Testis (tissue), 2 donors: ENCODE measurements around the gene MYBBP1A.
A peak's percentile ranks its signal among the peaks of the same experiment; 100 is the strongest.

Experiments
- CTCF ChIP-seq, 3 experiments: fragments of 450-650 bp in 2 of 3; fragments of 200-600 bp in 1 of 3; sonication (generic) in 1 of 3; IDR thresholded peaks; one replicate each; pipeline ENCODE4 v1.5.1; 2016 to 2019; ENCODE audit warnings: antibody characterized with exemption in 3 of 3, mild to moderate bottlenecking in 2 of 3, moderate library complexity in 1 of 3
- POLR2A ChIP-seq: fragments of 450-650 bp; IDR thresholded peaks from one replicate; pipeline ENCODE4 v1.6.1; 2017; ENCODE audit warnings: antibody characterized with exemption, mild to moderate bottlenecking, moderate library complexity

DNA sequence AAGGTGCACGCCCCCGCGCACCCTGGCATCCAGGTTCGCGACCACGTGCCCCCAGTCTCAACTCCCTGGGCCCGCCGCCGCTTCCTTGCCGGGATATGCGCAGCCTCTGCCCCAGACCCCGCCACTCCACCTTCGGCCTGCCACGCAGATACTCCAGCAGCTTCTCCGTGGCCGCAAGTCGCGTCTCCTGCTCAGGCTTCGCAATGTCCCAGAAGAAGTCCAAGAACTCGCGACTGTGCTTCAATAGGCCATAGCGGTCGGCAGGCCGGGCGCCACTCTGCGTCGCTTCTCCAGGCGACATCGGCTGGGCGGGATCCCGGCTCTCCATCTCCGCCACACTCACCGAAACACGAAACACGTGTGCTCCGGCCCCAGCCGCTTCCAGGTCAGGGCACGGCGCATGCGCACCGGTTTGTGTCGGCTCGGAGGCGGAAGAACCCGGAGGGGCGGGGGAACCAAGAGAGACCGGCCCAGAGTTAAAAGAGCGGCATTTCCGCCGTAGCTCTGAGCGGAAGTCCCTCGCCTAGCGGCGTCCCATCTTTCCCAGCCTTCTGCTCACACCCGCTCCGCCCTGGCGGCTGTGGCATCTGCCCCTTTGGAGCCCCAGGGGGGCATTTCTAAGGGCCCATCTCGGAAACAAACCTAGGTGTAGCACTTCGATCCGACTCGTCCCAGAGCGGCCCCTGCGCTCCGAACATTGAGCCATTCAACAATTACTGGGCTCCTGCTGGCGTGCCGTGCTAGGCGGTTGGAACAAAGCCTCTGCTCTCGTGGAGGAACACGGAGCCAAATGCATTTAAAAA is at the start of gene MYBBP1A:
- peak; percentile 27 for TF ChIP-seq POLR2A
- TF ChIP-seq CTCF (IDR thresholded peaks at IDR 0.05) = no peak
